ENCODE measurements around the gene GNG8. TPM values are rescaled to one million over a fixed set of nuclear protein-coding genes. Genes with fewer than 3 reads are reported as not detected.

GNG8 gene
- total and polyA plus RNA-seq, 10 of the 15 experiments (the other 5 are each of a cell fraction or from before 2014, with no cell fraction given), result 1.2 to 6.6 (median 2.7) TPM; not detected in 6

DNA sequence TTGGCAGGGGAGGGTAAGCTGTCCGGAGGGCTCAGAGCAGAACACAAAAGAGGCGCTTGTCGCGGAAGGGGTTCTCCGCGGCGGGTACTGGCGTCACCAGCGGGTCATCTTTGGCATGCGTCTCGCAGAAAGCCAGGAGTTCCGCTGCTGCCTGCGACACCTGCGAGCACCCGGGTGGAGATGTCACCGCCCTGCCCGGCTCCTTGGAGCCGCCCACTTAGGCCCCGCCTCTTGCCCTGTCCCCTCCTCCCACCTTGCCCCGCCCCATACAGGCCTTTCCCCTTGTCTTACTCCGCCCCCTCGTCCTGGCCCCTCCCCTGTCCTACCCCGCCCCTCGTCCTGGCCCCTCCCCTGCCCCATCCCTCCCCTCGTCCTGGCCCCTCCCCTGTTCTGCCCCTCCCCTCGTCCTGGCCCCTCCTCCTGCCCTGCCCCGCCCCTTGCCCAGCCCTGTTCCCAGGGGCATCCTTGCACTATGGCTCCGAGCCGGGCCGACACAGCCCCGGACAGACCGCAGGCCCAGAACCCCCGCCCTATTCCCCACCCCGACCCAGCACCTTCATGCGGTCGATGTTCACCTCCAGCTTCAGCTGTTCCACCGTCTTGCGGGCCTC lies 1.9 kb downstream of the GNG8 start (continued):
- TF ChIP-seq, protein P1, sequence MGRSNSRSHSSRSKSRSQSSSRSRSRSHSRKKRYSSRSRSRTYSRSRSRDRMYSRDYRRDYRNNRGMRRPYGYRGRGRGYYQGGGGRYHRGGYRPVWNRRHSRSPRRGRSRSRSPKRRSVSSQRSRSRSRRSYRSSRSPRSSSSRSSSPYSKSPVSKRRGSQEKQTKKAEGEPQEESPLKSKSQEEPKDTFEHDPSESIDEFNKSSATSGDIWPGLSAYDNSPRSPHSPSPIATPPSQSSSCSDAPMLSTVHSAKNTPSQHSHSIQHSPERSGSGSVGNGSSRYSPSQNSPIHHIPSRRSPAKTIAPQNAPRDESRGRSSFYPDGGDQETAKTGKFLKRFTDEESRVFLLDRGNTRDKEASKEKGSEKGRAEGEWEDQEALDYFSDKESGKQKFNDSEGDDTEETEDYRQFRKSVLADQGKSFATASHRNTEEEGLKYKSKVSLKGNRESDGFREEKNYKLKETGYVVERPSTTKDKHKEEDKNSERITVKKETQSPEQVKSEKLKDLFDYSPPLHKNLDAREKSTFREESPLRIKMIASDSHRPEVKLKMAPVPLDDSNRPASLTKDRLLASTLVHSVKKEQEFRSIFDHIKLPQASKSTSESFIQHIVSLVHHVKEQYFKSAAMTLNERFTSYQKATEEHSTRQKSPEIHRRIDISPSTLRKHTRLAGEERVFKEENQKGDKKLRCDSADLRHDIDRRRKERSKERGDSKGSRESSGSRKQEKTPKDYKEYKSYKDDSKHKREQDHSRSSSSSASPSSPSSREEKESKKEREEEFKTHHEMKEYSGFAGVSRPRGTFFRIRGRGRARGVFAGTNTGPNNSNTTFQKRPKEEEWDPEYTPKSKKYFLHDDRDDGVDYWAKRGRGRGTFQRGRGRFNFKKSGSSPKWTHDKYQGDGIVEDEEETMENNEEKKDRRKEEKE (IDR thresholded peaks at IDR 0.05), result no peak
- TF ChIP-seq, protein P2, sequence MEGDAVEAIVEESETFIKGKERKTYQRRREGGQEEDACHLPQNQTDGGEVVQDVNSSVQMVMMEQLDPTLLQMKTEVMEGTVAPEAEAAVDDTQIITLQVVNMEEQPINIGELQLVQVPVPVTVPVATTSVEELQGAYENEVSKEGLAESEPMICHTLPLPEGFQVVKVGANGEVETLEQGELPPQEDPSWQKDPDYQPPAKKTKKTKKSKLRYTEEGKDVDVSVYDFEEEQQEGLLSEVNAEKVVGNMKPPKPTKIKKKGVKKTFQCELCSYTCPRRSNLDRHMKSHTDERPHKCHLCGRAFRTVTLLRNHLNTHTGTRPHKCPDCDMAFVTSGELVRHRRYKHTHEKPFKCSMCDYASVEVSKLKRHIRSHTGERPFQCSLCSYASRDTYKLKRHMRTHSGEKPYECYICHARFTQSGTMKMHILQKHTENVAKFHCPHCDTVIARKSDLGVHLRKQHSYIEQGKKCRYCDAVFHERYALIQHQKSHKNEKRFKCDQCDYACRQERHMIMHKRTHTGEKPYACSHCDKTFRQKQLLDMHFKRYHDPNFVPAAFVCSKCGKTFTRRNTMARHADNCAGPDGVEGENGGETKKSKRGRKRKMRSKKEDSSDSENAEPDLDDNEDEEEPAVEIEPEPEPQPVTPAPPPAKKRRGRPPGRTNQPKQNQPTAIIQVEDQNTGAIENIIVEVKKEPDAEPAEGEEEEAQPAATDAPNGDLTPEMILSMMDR (IDR thresholded peaks at IDR 0.05 in 2 of 3, conservative IDR thresholded peaks at IDR 0.05 in 1 of 3; ENCODE audit: control insufficient read depth in 2 of 3, extremely low read depth in 1 of 3, insufficient read depth in 1 of 3, low read depth in 3 of 3, low read length in 3 of 3), result no peak
- TF ChIP-seq KDM1A (IDR thresholded peaks at IDR 0.05; ENCODE audit: borderline replicate concordance) (no peak), TBL1XR1 (IDR thresholded peaks at IDR 0.05; ENCODE audit: low read depth, low read length) (no peak), CREM (IDR thresholded peaks at IDR 0.05; ENCODE audit: low read depth) (no peak)

DNA sequence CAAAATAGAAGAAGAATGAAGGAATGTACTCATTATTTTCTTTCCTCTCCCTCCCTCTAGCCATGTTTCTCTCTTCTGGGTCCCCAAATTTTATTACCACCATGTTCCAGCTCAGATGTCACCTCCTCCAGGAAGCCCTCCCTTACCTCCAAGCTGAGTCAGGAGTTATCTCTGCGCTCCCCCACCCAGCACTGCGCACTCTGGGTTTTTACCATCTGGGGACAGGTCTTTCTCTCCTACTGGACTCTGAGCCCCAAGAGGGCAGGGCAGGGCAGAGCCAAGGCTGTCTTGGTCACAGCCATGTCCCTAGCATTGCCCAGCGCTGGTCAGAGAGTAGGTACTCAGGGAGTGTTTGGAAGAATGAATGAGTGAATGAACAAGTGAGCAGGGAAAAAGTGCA lies 2.9 kb downstream of the GNG8 start:
- no peak overlapping the region for H3K9ac ChIP-seq (ENCODE audit: control insufficient read depth, insufficient read depth, low read length)
- ATAC-seq (no peak), FAIRE-seq (no peak), DNase-seq (ENCODE audit: low read depth, low spot score) (no peak)
- no peak overlapping the region for H3K4me3 ChIP-seq
- H3K27ac ChIP-seq (ENCODE audit: control insufficient read depth, insufficient read depth), result no peak overlapping the region
- H3K27me3 ChIP-seq (replicated peaks in 1 of 2; ENCODE audit: control insufficient read depth in 2 of 2, insufficient read depth in 2 of 2, low read length in 1 of 2), result peaks cover 0 to 3% of the 10 kb centered on the region in 2 experiments; a peak in 1 of 4 replicates
- H4K20me1 ChIP-seq (ENCODE audit: control insufficient read depth, insufficient read depth), result no peaks in the 10 kb centered on the region
- RAD21 ChIA-PET (ENCODE audit: unreplicated experiment), result interaction anchor here (1.1 to 1.8 kb wide), 3 partner anchors 16 to 28 kb away, joined by 3 to 9 read pairs (median 4); partner anchors contain the start of gene DACT3
- in situ Hi-C loops (cut with MboI) (no loop called here), intact Hi-C loops (cut with micrococcal nuclease; ENCODE audit: unreplicated experiment) (no loop called here)
- BruUV-seq (replicated peaks), result no TSS peak
- no peak overlapping the region for H2AFZ ChIP-seq (ENCODE audit: control insufficient read depth, low read depth, low read length)
- 64% methylated on average over 3 of the region's 3 CpGs for WGBS (ENCODE audit: insufficient coverage, insufficient replicate concordance, low lambda C conversion rate, missing lambda C conversion rate)
- POLR2A ChIA-PET, result interaction anchor here (0.5 to 0.6 kb wide), 3 partner anchors 33 to 747 kb away, joined by 3 to 4 read pairs (median 3); partner anchors contain the start of gene IRF2BP1
- H3K4me1 ChIP-seq (ENCODE audit: control insufficient read depth, insufficient read depth, low read length), result peaks cover 14% of the 10 kb centered on the region
- H3K79me2 ChIP-seq (ENCODE audit: control insufficient read depth, insufficient read depth, low read length), result no peaks in the 10 kb centered on the region
- H3K4me2 ChIP-seq (ENCODE audit: control insufficient read depth, insufficient read depth), result no peak overlapping the region
- H3K36me3 ChIP-seq (ENCODE audit: control insufficient read depth in 2 of 2, insufficient read depth in 2 of 2, low read length in 1 of 2), result no peaks in the 10 kb centered on the region
- CTCF ChIA-PET, result interaction anchor here (1.0 to 12.1 kb wide), 5 partner anchors 8 to 104 kb away, joined by 3 to 150 read pairs (median 6); partner anchors contain the start of genes DACT3 and PTGIR
- no peaks in the 10 kb centered on the region; the same call in 2 of the 3 replicates for H3K9me3 ChIP-seq (replicated peaks; ENCODE audit: control insufficient read depth, insufficient read depth, low read length)
- SMC1A ChIA-PET (ENCODE audit: uncharacterized antibody, unreplicated experiment), result interaction anchor here (0.6 to 2.5 kb wide), 5 partner anchors 9 to 32 kb away, joined by 3 to 7 read pairs (median 4); partner anchors contain the start of gene PTGIR
- TF ChIP-seq, protein P3, sequence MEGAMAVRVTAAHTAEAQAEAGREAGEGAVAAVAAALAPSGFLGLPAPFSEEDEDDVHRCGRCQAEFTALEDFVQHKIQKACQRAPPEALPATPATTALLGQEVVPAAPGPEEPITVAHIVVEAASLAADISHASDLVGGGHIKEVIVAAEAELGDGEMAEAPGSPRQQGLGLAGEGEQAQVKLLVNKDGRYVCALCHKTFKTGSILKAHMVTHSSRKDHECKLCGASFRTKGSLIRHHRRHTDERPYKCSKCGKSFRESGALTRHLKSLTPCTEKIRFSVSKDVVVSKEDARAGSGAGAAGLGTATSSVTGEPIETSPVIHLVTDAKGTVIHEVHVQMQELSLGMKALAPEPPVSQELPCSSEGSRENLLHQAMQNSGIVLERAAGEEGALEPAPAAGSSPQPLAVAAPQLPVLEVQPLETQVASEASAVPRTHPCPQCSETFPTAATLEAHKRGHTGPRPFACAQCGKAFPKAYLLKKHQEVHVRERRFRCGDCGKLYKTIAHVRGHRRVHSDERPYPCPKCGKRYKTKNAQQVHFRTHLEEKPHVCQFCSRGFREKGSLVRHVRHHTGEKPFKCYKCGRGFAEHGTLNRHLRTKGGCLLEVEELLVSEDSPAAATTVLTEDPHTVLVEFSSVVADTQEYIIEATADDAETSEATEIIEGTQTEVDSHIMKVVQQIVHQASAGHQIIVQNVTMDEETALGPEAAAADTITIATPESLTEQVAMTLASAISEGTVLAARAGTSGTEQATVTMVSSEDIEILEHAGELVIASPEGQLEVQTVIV (IDR thresholded peaks at IDR 0.05; ENCODE audit: borderline replicate concordance, partially characterized antibody), result no peak
- TF ChIP-seq, protein P4, sequence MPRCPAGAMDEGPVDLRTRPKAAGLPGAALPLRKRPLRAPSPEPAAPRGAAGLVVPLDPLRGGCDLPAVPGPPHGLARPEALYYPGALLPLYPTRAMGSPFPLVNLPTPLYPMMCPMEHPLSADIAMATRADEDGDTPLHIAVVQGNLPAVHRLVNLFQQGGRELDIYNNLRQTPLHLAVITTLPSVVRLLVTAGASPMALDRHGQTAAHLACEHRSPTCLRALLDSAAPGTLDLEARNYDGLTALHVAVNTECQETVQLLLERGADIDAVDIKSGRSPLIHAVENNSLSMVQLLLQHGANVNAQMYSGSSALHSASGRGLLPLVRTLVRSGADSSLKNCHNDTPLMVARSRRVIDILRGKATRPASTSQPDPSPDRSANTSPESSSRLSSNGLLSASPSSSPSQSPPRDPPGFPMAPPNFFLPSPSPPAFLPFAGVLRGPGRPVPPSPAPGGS (IDR thresholded peaks at IDR 0.05; ENCODE audit: borderline replicate concordance, insufficient read depth, low read depth, low read length, poor library complexity, severe bottlenecking), result no peak
- TF ChIP-seq SP1 (IDR thresholded peaks at IDR 0.05; ENCODE audit: low read depth, low read length) (no peak), HCFC1 (IDR thresholded peaks at IDR 0.05; ENCODE audit: low read length) (no peak), CREB1 (IDR thresholded peaks at IDR 0.05; ENCODE audit: low read depth) (no peak), NFIC (IDR thresholded peaks at IDR 0.05; ENCODE audit: low read depth, low read length) (no peak), SREBF1 (IDR thresholded peaks at IDR 0.05; ENCODE audit: low read length) (no peak), ATF7 (IDR thresholded peaks at IDR 0.05; ENCODE audit: low read depth) (no peak)
